H1 (cell line): Measurements from ENCODE around the gene PAWR. TPM values are rescaled to one million over a fixed set of nuclear protein-coding genes. Genes with fewer than 3 reads are reported as not detected.

Experiments used
- CTCF ChIA-PET: fragments of 300-600 bp; sonication (Branson Sonifier 250); formaldehyde crosslinking; loops from one replicate; lab custom pipeline; 2021; ENCODE audit not compliant: partially characterized antibody; lab: Charles Lee
- POLR2A ChIA-PET: fragments of 300-600 bp; sonication (Branson Sonifier 250); formaldehyde crosslinking; loops from one replicate; lab custom pipeline; 2021; ENCODE audit warnings: inconsistent platforms; ENCODE audit not compliant: partially characterized antibody; lab: Charles Lee
- DNase-seq, 2 experiments: peaks; one replicate each; pipeline versions ENCODE4 v3.0.0 to v3.0.0-alpha.2; 2010 to 2022; ENCODE audit warnings: low spot score in 2 of 2, low read depth in 1 of 2, mixed read lengths in 1 of 2
- FAIRE-seq: peaks from 2 replicates; lab custom pipeline; 2011; peaks lifted over from hg19 to GRCh38; lab: Jason Lieb, UNC
- H2AFZ ChIP-seq: 2 replicates; pipeline ENCODE4 v1.8.1; 2012; ENCODE audit warnings: low read length, inconsistent platforms
- H2AK5ac ChIP-seq: 2 replicates; pipeline ENCODE4 v1.6.1; 2013; ENCODE audit warnings: low read depth, low read length
- H2BK120ac ChIP-seq: replicated peaks from 2 replicates; pipeline ENCODE3; 2013; ENCODE audit warnings: low read depth, low read length, inconsistent platforms
- H2BK12ac ChIP-seq: 2 replicates; pipeline ENCODE4 v1.6.1; 2013; ENCODE audit warnings: low read depth, low read length
- H2BK15ac ChIP-seq: 2 replicates; pipeline ENCODE4 v1.6.1; 2013; ENCODE audit warnings: low read length
- H2BK20ac ChIP-seq: 2 replicates; pipeline ENCODE4 v1.6.1; 2013; ENCODE audit warnings: low read length
- H2BK5ac ChIP-seq: 2 replicates; pipeline ENCODE4 v1.6.1; 2013; ENCODE audit warnings: low read depth, low read length
- H3K14ac ChIP-seq: 2 replicates; pipeline ENCODE4 v1.6.1; 2013; ENCODE audit warnings: inconsistent platforms; ENCODE audit not compliant: insufficient read length
- H3K18ac ChIP-seq: 2 replicates; pipeline ENCODE4 v1.6.1; 2013; ENCODE audit warnings: low read length; ENCODE audit errors: extremely low read depth
- H3K23ac ChIP-seq: 2 replicates; pipeline ENCODE4 v1.6.1; 2013; ENCODE audit warnings: inconsistent platforms; ENCODE audit not compliant: insufficient read length
- H3K23me2 ChIP-seq: 2 replicates; pipeline ENCODE4 v1.6.1; 2013; ENCODE audit warnings: low read depth, low read length
- H3K27ac ChIP-seq: 2 replicates; pipeline ENCODE4 v1.6.1; 2011; ENCODE audit warnings: low read depth, low read length, inconsistent platforms
- H3K27me3 ChIP-seq, 4 experiments: replicated peaks in 1 of 4; 1 replicate in 1 of 4; 2 replicates in 3 of 4; pipeline versions ENCODE4 v1.6.1 to v1.8.1; 2011 to 2013; ENCODE audit warnings: low read length in 3 of 4, mild to moderate bottlenecking in 3 of 4, inconsistent platforms in 2 of 4, mixed read lengths in 2 of 4, moderate library complexity in 1 of 4; ENCODE audit not compliant: control insufficient read depth in 3 of 4, insufficient read depth in 3 of 4; ENCODE audit errors: extremely low read depth in 1 of 4
- H3K36me3 ChIP-seq, 4 experiments: 2 replicates each; pipeline versions ENCODE4 v1.6.1 to v1.8.1; 2011 to 2013; ENCODE audit warnings: mild to moderate bottlenecking in 4 of 4, low read length in 3 of 4, moderate library complexity in 2 of 4, control low read depth in 1 of 4, inconsistent platforms in 1 of 4; ENCODE audit not compliant: insufficient read depth in 4 of 4, control insufficient read depth in 2 of 4
- H3K4ac ChIP-seq: replicated peaks from 2 replicates; pipeline ENCODE3; 2013; ENCODE audit warnings: low read length, low read depth, mixed read lengths, inconsistent platforms; ENCODE audit not compliant: insufficient read length
- H3K4me1 ChIP-seq, 4 experiments: replicated peaks in 1 of 4; 1 replicate in 1 of 4; 2 replicates in 3 of 4; pipeline versions ENCODE4 v1.6.1 to v1.8.1; 2011 to 2013; ENCODE audit warnings: low read length in 3 of 4, inconsistent platforms in 2 of 4, mixed read lengths in 1 of 4; ENCODE audit not compliant: insufficient read depth in 4 of 4, control insufficient read depth in 3 of 4
- H3K4me2 ChIP-seq, 2 experiments: 2 replicates each; pipeline versions ENCODE4 v1.6.1 to v1.8.1; 2011 to 2013; ENCODE audit warnings: low read depth in 2 of 2, low read length in 2 of 2, control low read depth in 1 of 2, inconsistent platforms in 1 of 2, mild to moderate bottlenecking in 1 of 2; ENCODE audit not compliant: insufficient read depth in 1 of 2
- H3K4me3 ChIP-seq, 4 experiments: fragments of 200-600, 300-600 bp in 1 of 4; sonication (generic), shearing (Covaris generic), sonication (Bioruptor Twin) in 1 of 4; 2 replicates each; pipeline versions ENCODE4 v1.5.1 to v1.8.1; 2011 to 2016; ENCODE audit warnings: low read length in 4 of 4, low read depth in 3 of 4, control low read depth in 2 of 4, inconsistent platforms in 2 of 4, mild to moderate bottlenecking in 2 of 4, mixed read lengths in 1 of 4, moderate library complexity in 1 of 4; ENCODE audit not compliant: insufficient read depth in 2 of 4; ENCODE audit errors: extremely low read depth in 1 of 4
- H3K56ac ChIP-seq: replicated peaks from 2 replicates; pipeline ENCODE3; 2013; ENCODE audit warnings: low read depth, mild to moderate bottlenecking, mixed read lengths, low read length, inconsistent platforms; ENCODE audit not compliant: insufficient read length
- H3K79me1 ChIP-seq: 2 replicates; pipeline ENCODE4 v1.6.1; 2013; ENCODE audit warnings: low read depth, low read length, control low read depth
- H3K79me2 ChIP-seq, 2 experiments: 2 replicates each; pipeline versions ENCODE4 v1.6.1 to v1.8.1; 2012 to 2013; ENCODE audit warnings: low read length in 2 of 2, mild to moderate bottlenecking in 2 of 2, inconsistent platforms in 1 of 2; ENCODE audit not compliant: insufficient read depth in 2 of 2, control insufficient read depth in 1 of 2
- H3K9ac ChIP-seq, 4 experiments: replicated peaks in 1 of 4; 1 replicate in 1 of 4; 2 replicates in 3 of 4; pipeline versions ENCODE4 v1.6.1 to v1.8.1; 2011 to 2013; ENCODE audit warnings: low read depth in 3 of 4, low read length in 3 of 4, control low read depth in 2 of 4, mild to moderate bottlenecking in 2 of 4, moderate library complexity in 2 of 4, inconsistent platforms in 1 of 4; ENCODE audit errors: extremely low read depth in 1 of 4
- H3K9me3 ChIP-seq, 2 experiments: 2 replicates each; pipeline versions ENCODE4 v1.6.1 to v1.8.1; 2012 to 2013; ENCODE audit warnings: mild to moderate bottlenecking in 2 of 2, moderate library complexity in 2 of 2, control low read depth in 1 of 2, inconsistent platforms in 1 of 2, low read depth in 1 of 2, low read length in 1 of 2, mixed read lengths in 1 of 2; ENCODE audit not compliant: insufficient read depth in 2 of 2
- H4K20me1 ChIP-seq, 2 experiments: replicated peaks in 1 of 2; 2 replicates each; pipeline versions ENCODE3 to v1.8.1; 2011 to 2013; ENCODE audit warnings: inconsistent platforms in 2 of 2, low read length in 2 of 2, mild to moderate bottlenecking in 1 of 2; ENCODE audit not compliant: insufficient read depth in 2 of 2, control insufficient read depth in 1 of 2
- H4K5ac ChIP-seq: 2 replicates; pipeline ENCODE4 v1.6.1; 2013; ENCODE audit warnings: low read length, low read depth, mixed read lengths, inconsistent platforms; ENCODE audit not compliant: insufficient read length
- H4K8ac ChIP-seq: 2 replicates; pipeline ENCODE4 v1.8.0; 2013; ENCODE audit warnings: mild to moderate bottlenecking, moderate library complexity, low read length, inconsistent platforms; ENCODE audit not compliant: insufficient read depth; ENCODE audit errors: extremely low read depth
- H4K91ac ChIP-seq: replicated peaks from 2 replicates; pipeline ENCODE3; 2013; ENCODE audit warnings: low read length, mixed read lengths, inconsistent platforms; ENCODE audit not compliant: insufficient read length
- CEBPB ChIP-seq: IDR thresholded peaks from 2 replicates; pipeline ENCODE4 v1.6.1; 2012; ENCODE audit warnings: low read depth, low read length
- KDM5A ChIP-seq: fragments of 200-600 bp; IDR thresholded peaks from 2 replicates; pipeline ENCODE4 v1.7.1; 2012; ENCODE audit warnings: mild to moderate bottlenecking, low read length, inconsistent platforms, mixed read lengths
- WGBS, 2 experiments: shearing (Covaris generic) in 1 of 2; methylation state at CpG; one replicate each; pipeline versions ENCODE4 v1.1.6 to v1.1.7; 2013 to 2015; ENCODE audit warnings: low lambda C conversion rate in 2 of 2, mixed read lengths in 2 of 2, inconsistent platforms in 1 of 2, low coverage in 1 of 2, missing lambda C conversion rate in 1 of 2; ENCODE audit not compliant: insufficient replicate concordance in 2 of 2, insufficient coverage in 1 of 2, insufficient read length in 1 of 2; ENCODE audit errors: extremely low coverage in 1 of 2, missing lambda C conversion rate in 1 of 2; 5-methylcytosine and 5-hydroxymethylcytosine counted together
- polyA plus RNA-seq, 7 experiments: library from polyadenylated mRNA; depleted of rRNA in 3 of 7; stranded (reverse) in 5 of 7; unstranded in 2 of 7; fragments of >200 nt in 5 of 7; fragments of 200-250 nt in 2 of 7; gene quantifications; 1 replicate in 5 of 7; 2 replicates in 1 of 7; 4 replicates in 1 of 7; pipeline versions ENCODE4 v1.2.1 to v1.2.3, GENCODE V29; 2011 to 2013; ENCODE audit warnings: missing spikeins in 2 of 7, mixed read lengths in 2 of 7
- total RNA-seq: library from RNA; stranded (reverse); fragmentation: NEBNext Ultra II Directional; extraction: Animal tissue kit (Norgen Biotek cat#: 25700); gene quantifications from 2 replicates; pipeline ENCODE4 v1.2.1, GENCODE V29; 2021

Gene PAWR
- total and polyA plus RNA-seq, 2 of the 8 experiments (the other 6 are each of a cell fraction or from before 2014, with no cell fraction given): 28.3 to 327 TPM

- no peak overlapping the region for H2AFZ ChIP-seq
- peaks cover 7 to 16% of the 10 kb centered on the region in 2 experiments for H4K20me1 ChIP-seq
- POLR2A ChIA-PET: interaction anchor here (0.8 to 1.5 kb wide), 3 partner anchors 9 to 30 kb away, joined by 3 to 4 read pairs (median 3); no protein-coding TSS in a partner anchor
- H3K27ac ChIP-seq: no peak overlapping the region
- H3K79me1 ChIP-seq: no peaks in the 10 kb centered on the region
- 86% methylated on average over 1 of the region's 1 CpG; no CpG with 5 or more reads in 1 of the 2 experiments for WGBS, 2 experiments
- FAIRE-seq (no peak), DNase-seq (no peak)
- no peak overlapping the region for H4K8ac ChIP-seq
- H3K79me2 ChIP-seq: peaks cover 23 to 100% of the 10 kb centered on the region in 2 experiments
- no peaks in the 10 kb centered on the region for H3K9me3 ChIP-seq
- no peak overlapping the region for H3K23ac ChIP-seq
- peaks cover 0 to 5% (median 1%) of the 10 kb centered on the region in 4 experiments; a peak in 1 of 8 replicates for H3K36me3 ChIP-seq
- H3K4me3 ChIP-seq: no peak overlapping the region
- H3K4me2 ChIP-seq: no peak overlapping the region
- CTCF ChIA-PET: no interaction called here
- no peak overlapping the region for H2AK5ac ChIP-seq
- no peak overlapping the region for H2BK12ac ChIP-seq
- no peaks in the 10 kb centered on the region for H3K23me2 ChIP-seq
- H2BK20ac ChIP-seq: no peak overlapping the region
- peaks cover 0 to 9% (median 4%) of the 10 kb centered on the region in 4 experiments; a peak in 2 of 7 replicates for H3K4me1 ChIP-seq
- H2BK15ac ChIP-seq: no peak overlapping the region
- H3K4ac ChIP-seq: no peak overlapping the region
- no peak overlapping the region for H3K56ac ChIP-seq
- no peak overlapping the region for H3K9ac ChIP-seq
- H3K27me3 ChIP-seq: no peaks in the 10 kb centered on the region
- H4K91ac ChIP-seq: no peak overlapping the region
- H3K18ac ChIP-seq: no peak overlapping the region
- H4K5ac ChIP-seq: no peak overlapping the region
- no peak overlapping the region for H2BK5ac ChIP-seq
- no peak overlapping the region for H3K14ac ChIP-seq
- H2BK120ac ChIP-seq: no peak overlapping the region
- TF ChIP-seq KDM5A (no peak), CEBPB (no peak)
Measured at GRCh38 chr12:79648881-79649280, 41.9 kb downstream of the PAWR start.
